CD14-positive monocyte (primary cell): ENCODE data around the gene TREM2. TPM values are rescaled to one million over a fixed set of nuclear protein-coding genes. Genes with fewer than 3 reads are reported as not detected.

Experiments
- DNase-seq, 3 donors: peaks; one replicate each; pipeline ENCODE4 v3.0.0-alpha.2; 2011 to 2022
- H2AFZ ChIP-seq: 2 replicates; pipeline ENCODE4 v1.6.0; 2012; ENCODE audit warnings: mild to moderate bottlenecking, low read depth, low read length, inconsistent platforms; ENCODE audit not compliant: insufficient read depth, poor library complexity, severe bottlenecking
- H3K27ac ChIP-seq, 2 donors: 1 replicate in 1 of 2; 2 replicates in 1 of 2; pipeline ENCODE4 v1.5.1; 2012 to 2013; ENCODE audit warnings: low read length in 2 of 2, control low read depth in 1 of 2, inconsistent platforms in 1 of 2, low read depth in 1 of 2, mild to moderate bottlenecking in 1 of 2
- H3K27me3 ChIP-seq, 2 donors: one replicate each; pipeline versions ENCODE4 v1.6.0 to v1.6.1; 2011 to 2013; ENCODE audit warnings: low read length in 2 of 2; ENCODE audit not compliant: control insufficient read depth in 2 of 2, insufficient read depth in 2 of 2
- H3K36me3 ChIP-seq, 2 donors: replicated peaks in 1 of 2; 1 replicate in 1 of 2; 2 replicates in 1 of 2; pipeline versions ENCODE4 v1.5.1 to v1.6.1; 2012 to 2013; ENCODE audit warnings: low read length in 2 of 2, control low read depth in 1 of 2, inconsistent platforms in 1 of 2, mild to moderate bottlenecking in 1 of 2; ENCODE audit not compliant: insufficient read depth in 2 of 2, control insufficient read depth in 1 of 2
- H3K4me1 ChIP-seq, 2 donors: 1 replicate in 1 of 2; 2 replicates in 1 of 2; pipeline versions ENCODE4 v1.5.1 to v1.6.1; 2012 to 2013; ENCODE audit warnings: low read length in 2 of 2, control low read depth in 1 of 2, inconsistent platforms in 1 of 2, mild to moderate bottlenecking in 1 of 2, moderate library complexity in 1 of 2; ENCODE audit not compliant: insufficient read depth in 2 of 2, control insufficient read depth in 1 of 2
- H3K4me2 ChIP-seq: replicated peaks from 2 replicates; pipeline ENCODE3; 2012; ENCODE audit warnings: low read length, moderate library complexity, mild to moderate bottlenecking; ENCODE audit not compliant: poor library complexity, severe bottlenecking; ENCODE audit errors: extremely low read depth
- H3K4me3 ChIP-seq, 3 experiments: fragments of 200-600 bp in 1 of 3; sonication (generic) in 1 of 3; replicated peaks in 1 of 3; 1 replicate in 2 of 3; 2 replicates in 1 of 3; pipeline ENCODE4 v1.5.1; 2011 to 2013; ENCODE audit warnings: low read length in 3 of 3, mild to moderate bottlenecking in 3 of 3, control low read depth in 2 of 3, low read depth in 2 of 3, inconsistent platforms in 1 of 3, moderate library complexity in 1 of 3
- H3K79me2 ChIP-seq: 2 replicates; pipeline ENCODE4 v1.6.0; 2012; ENCODE audit warnings: mild to moderate bottlenecking, control low read depth, inconsistent platforms, low read length, moderate library complexity; ENCODE audit not compliant: insufficient read depth
- H3K9ac ChIP-seq: 2 replicates; pipeline ENCODE4 v1.6.0; 2017; ENCODE audit warnings: low read length, mild to moderate bottlenecking; ENCODE audit not compliant: insufficient read depth, poor library complexity, severe bottlenecking
- H3K9me3 ChIP-seq, 2 donors: replicated peaks in 1 of 2; 1 replicate in 1 of 2; 2 replicates in 1 of 2; pipeline versions ENCODE4 v1.5.1 to v1.6.1; 2012 to 2013; ENCODE audit warnings: low read length in 2 of 2, control low read depth in 1 of 2; ENCODE audit not compliant: control insufficient read depth in 1 of 2, insufficient read depth in 1 of 2
- H4K20me1 ChIP-seq: 2 replicates; pipeline ENCODE4 v1.6.0; 2012; ENCODE audit warnings: mild to moderate bottlenecking, low read length, control low read depth, moderate library complexity; ENCODE audit not compliant: insufficient read depth
- H3K27ac Mint-ChIP-seq, 7 donors: one replicate each; pipeline ENCODE4 v1.8.0; 2020; ENCODE audit warnings: mild to moderate bottlenecking in 7 of 7, mixed read lengths in 7 of 7, moderate library complexity in 6 of 7, inconsistent platforms in 2 of 7
- H3K27me3 Mint-ChIP-seq, 3 donors: one replicate each; pipeline ENCODE4 v1.8.0; 2021 to 2022; ENCODE audit warnings: low read depth in 3 of 3, mild to moderate bottlenecking in 3 of 3, mixed read lengths in 3 of 3, moderate library complexity in 3 of 3, inconsistent platforms in 1 of 3
- H3K36me3 Mint-ChIP-seq, 2 donors: one replicate each; pipeline ENCODE4 v1.8.0; 2020; ENCODE audit warnings: mixed read lengths in 2 of 2, inconsistent platforms in 1 of 2, mild to moderate bottlenecking in 1 of 2
- H3K4me1 Mint-ChIP-seq: one replicate; pipeline ENCODE4 v1.8.0; 2020; ENCODE audit warnings: mild to moderate bottlenecking, mixed read lengths
- H3K4me3 Mint-ChIP-seq, 2 donors: one replicate each; pipeline ENCODE4 v1.8.0; 2020; ENCODE audit warnings: mild to moderate bottlenecking in 2 of 2, mixed read lengths in 2 of 2, moderate library complexity in 1 of 2
- H3K9me3 Mint-ChIP-seq, 7 donors: one replicate each; pipeline ENCODE4 v1.8.0; 2020 to 2022; ENCODE audit warnings: mixed read lengths in 7 of 7, mild to moderate bottlenecking in 6 of 7, moderate library complexity in 6 of 7, inconsistent platforms in 2 of 7
- CTCF ChIP-seq: fragments of 200-600 bp; IDR thresholded peaks from one replicate; pipeline ENCODE4 v1.8.0; 2022; ENCODE audit warnings: antibody characterized with exemption, mild to moderate bottlenecking
- WGBS: methylation state at CpG from one replicate; pipeline ENCODE4 v1.1.5; 2013; ENCODE audit warnings: missing lambda C conversion rate; ENCODE audit not compliant: insufficient coverage; 5-methylcytosine and 5-hydroxymethylcytosine counted together
- intact Hi-C, 2 donors: fragments of 100-400 bp; cut with micrococcal nuclease; formaldehyde crosslinking; loops; one replicate each; pipeline versions ENCODE4 v1.15.0 to v1.15.1; 2023
- polyA plus RNA-seq, 3 donors: library from polyadenylated mRNA; depleted of rRNA in 1 of 3; unstranded in 2 of 3; stranded (reverse) in 1 of 3; fragments of 300-500 nt in 2 of 3; fragments of >200 nt in 1 of 3; fragmentation: Illumina TruSeq in 2 of 3; gene quantifications; 1 replicate in 2 of 3; 2 replicates in 1 of 3; pipeline ENCODE4 v1.2.3, GENCODE V29; 2012 to 2021

TREM2 gene
- polyA plus RNA-seq, 3 donors, result 0.54 to 0.78 (median 0.56) TPM

DNA sequence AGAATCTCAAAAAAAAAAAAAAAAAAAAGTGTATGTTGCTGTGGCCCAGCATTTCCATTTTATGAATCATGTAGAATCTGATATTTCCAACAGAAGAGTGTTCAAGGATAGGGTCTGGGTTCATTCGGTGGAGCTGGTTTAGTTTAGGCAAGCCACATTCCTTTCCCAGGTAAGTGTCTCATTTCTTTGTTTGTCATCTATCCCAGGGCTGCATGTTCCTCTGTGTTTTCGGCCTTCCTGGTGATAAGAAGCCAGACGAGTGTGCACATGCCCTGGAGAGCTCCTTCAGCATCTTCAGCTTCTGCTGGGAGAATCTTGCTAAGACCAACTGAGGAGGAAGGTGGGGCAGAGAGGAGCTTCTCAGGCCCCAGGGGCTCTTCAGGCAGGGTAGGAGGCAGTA, 51.9 kb downstream of the TREM2 start:
- Histone ChIP-seq H3K27ac (no peak overlapping the region), H4K20me1 (no peaks in the 10 kb centered on the region), H3K4me1 (no peaks in the 10 kb centered on the region), H3K4me2 (no peak overlapping the region), H3K79me2 (no peaks in the 10 kb centered on the region), H3K4me3 (no peak overlapping the region), H3K9ac (no peak overlapping the region), H2AFZ (no peak overlapping the region), H3K27me3 (no peaks in the 10 kb centered on the region), H3K9me3 (no peaks in the 10 kb centered on the region), H3K36me3 (no peaks in the 10 kb centered on the region)
- intact Hi-C loops, result no loop called here
- Mint-ChIP-seq H3K36me3 (peaks cover 0 to 6% of the 10 kb centered on the region in 2 donors), H3K4me1 (no peaks in the 10 kb centered on the region), H3K27me3 (peaks cover 0 to 1% (median 0%) of the 10 kb centered on the region in 3 donors), H3K9me3 (no peaks in the 10 kb centered on the region), H3K27ac (no peak overlapping the region), H3K4me3 (no peak overlapping the region)
- no peak for DNase-seq
- TF ChIP-seq CTCF, result no peak
- WGBS, result 100% methylated on average over 2 of the region's 3 CpGs

Other genes with a start within 250 kb of the TREM2 start
- 1 to 10 TPM in 1 of 3 donors, under 1 TPM in 1, not detected in 1; 0.09 to 2.3 TPM for gene UNC5CL, start 123.9 kb downstream of the TREM2 start, polyA plus RNA-seq
- gene TSPO2, start 120.6 kb downstream of the TREM2 start, polyA plus RNA-seq, result not detected
- under 1 TPM in 2 of 3 donors, not detected in 1; 0.14 to 0.42 TPM for gene APOBEC2, start 109.9 kb downstream of the TREM2 start, polyA plus RNA-seq
- gene OARD1, start 90.8 kb downstream of the TREM2 start, polyA plus RNA-seq, result 10 to 100 TPM in 2 of 3 donors, 1 to 10 TPM in 1; 6.5 to 23.6 (median 16.8) TPM
- gene NFYA, start 90.1 kb downstream of the TREM2 start, polyA plus RNA-seq, result 10 to 100 TPM in 2 of 3 donors, 1 to 10 TPM in 1; 9.7 to 21.4 (median 10.7) TPM
- 1 to 10 TPM in 2 of 3 donors, under 1 TPM in 1; 0.65 to 3.6 (median 2.6) TPM for gene TREML1, start 8.8 kb downstream of the TREM2 start, polyA plus RNA-seq
- gene TREML2, start 38.0 kb upstream of the TREM2 start, polyA plus RNA-seq, result 1 to 10 TPM in 2 of 3 donors, under 1 TPM in 1; 0.89 to 4.2 (median 1.1) TPM
- not detected for gene TREML4, start 65.2 kb upstream of the TREM2 start, polyA plus RNA-seq
- gene TREM1, start 123.6 kb upstream of the TREM2 start, polyA plus RNA-seq, result 100 to 1,000 TPM; 175 to 303 (median 240) TPM
- not detected for gene NCR2, start 172.5 kb upstream of the TREM2 start, polyA plus RNA-seq